H1 (cell line): ENCODE data around the gene RHBDD1. TPM values are rescaled to one million over a fixed set of nuclear protein-coding genes. Genes with fewer than 3 reads are reported as not detected.

Source experiments
- CTCF ChIA-PET: fragments of 300-600 bp; sonication (Branson Sonifier 250); formaldehyde crosslinking; loops from one replicate; lab custom pipeline; 2021; ENCODE audit not compliant: partially characterized antibody; lab: Charles Lee
- POLR2A ChIA-PET: fragments of 300-600 bp; sonication (Branson Sonifier 250); formaldehyde crosslinking; loops from one replicate; lab custom pipeline; 2021; ENCODE audit warnings: inconsistent platforms; ENCODE audit not compliant: partially characterized antibody; lab: Charles Lee
- DNase-seq, 2 experiments: peaks; one replicate each; pipeline versions ENCODE4 v3.0.0 to v3.0.0-alpha.2; 2010 to 2022; ENCODE audit warnings: low spot score in 2 of 2, low read depth in 1 of 2, mixed read lengths in 1 of 2
- FAIRE-seq: peaks from 2 replicates; lab custom pipeline; 2011; peaks lifted over from hg19 to GRCh38; lab: Jason Lieb, UNC
- H2AFZ ChIP-seq: 2 replicates; pipeline ENCODE4 v1.8.1; 2012; ENCODE audit warnings: low read length, inconsistent platforms
- H2AK5ac ChIP-seq: 2 replicates; pipeline ENCODE4 v1.6.1; 2013; ENCODE audit warnings: low read depth, low read length
- H2BK120ac ChIP-seq: replicated peaks from 2 replicates; pipeline ENCODE3; 2013; ENCODE audit warnings: low read depth, low read length, inconsistent platforms
- H2BK12ac ChIP-seq: 2 replicates; pipeline ENCODE4 v1.6.1; 2013; ENCODE audit warnings: low read depth, low read length
- H2BK15ac ChIP-seq: 2 replicates; pipeline ENCODE4 v1.6.1; 2013; ENCODE audit warnings: low read length
- H2BK20ac ChIP-seq: 2 replicates; pipeline ENCODE4 v1.6.1; 2013; ENCODE audit warnings: low read length
- H2BK5ac ChIP-seq: 2 replicates; pipeline ENCODE4 v1.6.1; 2013; ENCODE audit warnings: low read depth, low read length
- H3K14ac ChIP-seq: 2 replicates; pipeline ENCODE4 v1.6.1; 2013; ENCODE audit warnings: inconsistent platforms; ENCODE audit not compliant: insufficient read length
- H3K18ac ChIP-seq: 2 replicates; pipeline ENCODE4 v1.6.1; 2013; ENCODE audit warnings: low read length; ENCODE audit errors: extremely low read depth
- H3K23ac ChIP-seq: 2 replicates; pipeline ENCODE4 v1.6.1; 2013; ENCODE audit warnings: inconsistent platforms; ENCODE audit not compliant: insufficient read length
- H3K23me2 ChIP-seq: 2 replicates; pipeline ENCODE4 v1.6.1; 2013; ENCODE audit warnings: low read depth, low read length
- H3K27ac ChIP-seq: 2 replicates; pipeline ENCODE4 v1.6.1; 2011; ENCODE audit warnings: low read depth, low read length, inconsistent platforms
- H3K27me3 ChIP-seq, 4 experiments: replicated peaks in 1 of 4; 1 replicate in 1 of 4; 2 replicates in 3 of 4; pipeline versions ENCODE4 v1.6.1 to v1.8.1; 2011 to 2013; ENCODE audit warnings: low read length in 3 of 4, mild to moderate bottlenecking in 3 of 4, inconsistent platforms in 2 of 4, mixed read lengths in 2 of 4, moderate library complexity in 1 of 4; ENCODE audit not compliant: control insufficient read depth in 3 of 4, insufficient read depth in 3 of 4; ENCODE audit errors: extremely low read depth in 1 of 4
- H3K36me3 ChIP-seq, 4 experiments: 2 replicates each; pipeline versions ENCODE4 v1.6.1 to v1.8.1; 2011 to 2013; ENCODE audit warnings: mild to moderate bottlenecking in 4 of 4, low read length in 3 of 4, moderate library complexity in 2 of 4, control low read depth in 1 of 4, inconsistent platforms in 1 of 4; ENCODE audit not compliant: insufficient read depth in 4 of 4, control insufficient read depth in 2 of 4
- H3K4ac ChIP-seq: replicated peaks from 2 replicates; pipeline ENCODE3; 2013; ENCODE audit warnings: low read length, low read depth, mixed read lengths, inconsistent platforms; ENCODE audit not compliant: insufficient read length
- H3K4me1 ChIP-seq, 4 experiments: replicated peaks in 1 of 4; 1 replicate in 1 of 4; 2 replicates in 3 of 4; pipeline versions ENCODE4 v1.6.1 to v1.8.1; 2011 to 2013; ENCODE audit warnings: low read length in 3 of 4, inconsistent platforms in 2 of 4, mixed read lengths in 1 of 4; ENCODE audit not compliant: insufficient read depth in 4 of 4, control insufficient read depth in 3 of 4
- H3K4me2 ChIP-seq, 2 experiments: 2 replicates each; pipeline versions ENCODE4 v1.6.1 to v1.8.1; 2011 to 2013; ENCODE audit warnings: low read depth in 2 of 2, low read length in 2 of 2, control low read depth in 1 of 2, inconsistent platforms in 1 of 2, mild to moderate bottlenecking in 1 of 2; ENCODE audit not compliant: insufficient read depth in 1 of 2
- H3K4me3 ChIP-seq, 4 experiments: fragments of 200-600, 300-600 bp in 1 of 4; sonication (generic), shearing (Covaris generic), sonication (Bioruptor Twin) in 1 of 4; 2 replicates each; pipeline versions ENCODE4 v1.5.1 to v1.8.1; 2011 to 2016; ENCODE audit warnings: low read length in 4 of 4, low read depth in 3 of 4, control low read depth in 2 of 4, inconsistent platforms in 2 of 4, mild to moderate bottlenecking in 2 of 4, mixed read lengths in 1 of 4, moderate library complexity in 1 of 4; ENCODE audit not compliant: insufficient read depth in 2 of 4; ENCODE audit errors: extremely low read depth in 1 of 4
- H3K56ac ChIP-seq: replicated peaks from 2 replicates; pipeline ENCODE3; 2013; ENCODE audit warnings: low read depth, mild to moderate bottlenecking, mixed read lengths, low read length, inconsistent platforms; ENCODE audit not compliant: insufficient read length
- H3K79me1 ChIP-seq: 2 replicates; pipeline ENCODE4 v1.6.1; 2013; ENCODE audit warnings: low read depth, low read length, control low read depth
- H3K79me2 ChIP-seq, 2 experiments: 2 replicates each; pipeline versions ENCODE4 v1.6.1 to v1.8.1; 2012 to 2013; ENCODE audit warnings: low read length in 2 of 2, mild to moderate bottlenecking in 2 of 2, inconsistent platforms in 1 of 2; ENCODE audit not compliant: insufficient read depth in 2 of 2, control insufficient read depth in 1 of 2
- H3K9ac ChIP-seq, 4 experiments: replicated peaks in 1 of 4; 1 replicate in 1 of 4; 2 replicates in 3 of 4; pipeline versions ENCODE4 v1.6.1 to v1.8.1; 2011 to 2013; ENCODE audit warnings: low read depth in 3 of 4, low read length in 3 of 4, control low read depth in 2 of 4, mild to moderate bottlenecking in 2 of 4, moderate library complexity in 2 of 4, inconsistent platforms in 1 of 4; ENCODE audit errors: extremely low read depth in 1 of 4
- H3K9me3 ChIP-seq, 2 experiments: 2 replicates each; pipeline versions ENCODE4 v1.6.1 to v1.8.1; 2012 to 2013; ENCODE audit warnings: mild to moderate bottlenecking in 2 of 2, moderate library complexity in 2 of 2, control low read depth in 1 of 2, inconsistent platforms in 1 of 2, low read depth in 1 of 2, low read length in 1 of 2, mixed read lengths in 1 of 2; ENCODE audit not compliant: insufficient read depth in 2 of 2
- H4K20me1 ChIP-seq, 2 experiments: replicated peaks in 1 of 2; 2 replicates each; pipeline versions ENCODE3 to v1.8.1; 2011 to 2013; ENCODE audit warnings: inconsistent platforms in 2 of 2, low read length in 2 of 2, mild to moderate bottlenecking in 1 of 2; ENCODE audit not compliant: insufficient read depth in 2 of 2, control insufficient read depth in 1 of 2
- H4K5ac ChIP-seq: 2 replicates; pipeline ENCODE4 v1.6.1; 2013; ENCODE audit warnings: low read length, low read depth, mixed read lengths, inconsistent platforms; ENCODE audit not compliant: insufficient read length
- H4K8ac ChIP-seq: 2 replicates; pipeline ENCODE4 v1.8.0; 2013; ENCODE audit warnings: mild to moderate bottlenecking, moderate library complexity, low read length, inconsistent platforms; ENCODE audit not compliant: insufficient read depth; ENCODE audit errors: extremely low read depth
- H4K91ac ChIP-seq: replicated peaks from 2 replicates; pipeline ENCODE3; 2013; ENCODE audit warnings: low read length, mixed read lengths, inconsistent platforms; ENCODE audit not compliant: insufficient read length
- ATF2 ChIP-seq: IDR thresholded peaks from 2 replicates; pipeline ENCODE4 v1.6.1; 2012; ENCODE audit warnings: low read length, inconsistent platforms
- BRCA1 ChIP-seq: IDR thresholded peaks from 2 replicates; pipeline ENCODE4 v1.6.1; 2012; ENCODE audit warnings: low read depth, low read length, improper control_type of control experiment
- CHD1 ChIP-seq: IDR thresholded peaks from 2 replicates; pipeline ENCODE4 v1.6.1; 2012; ENCODE audit warnings: low read depth, low read length, improper control_type of control experiment
- EP300 ChIP-seq, 2 experiments: IDR thresholded peaks; 1 replicate in 1 of 2; 2 replicates in 1 of 2; pipeline ENCODE4 v1.6.1; 2011 to 2012; ENCODE audit warnings: low read depth in 2 of 2, low read length in 2 of 2, mild to moderate bottlenecking in 2 of 2, borderline replicate concordance in 1 of 2, inconsistent platforms in 1 of 2, moderate library complexity in 1 of 2
- GABPA ChIP-seq: IDR thresholded peaks from 2 replicates; pipeline ENCODE4 v1.6.1; 2011; ENCODE audit warnings: mild to moderate bottlenecking, low read length, moderate library complexity, borderline replicate concordance; ENCODE audit not compliant: insufficient read depth
- JUND ChIP-seq: IDR thresholded peaks from 2 replicates; pipeline ENCODE4 v1.6.1; 2011; ENCODE audit warnings: mild to moderate bottlenecking, improper control_type of control experiment, low read length
- MAFK ChIP-seq: IDR thresholded peaks from 2 replicates; pipeline ENCODE4 v1.6.1; 2012; ENCODE audit warnings: low read depth, mild to moderate bottlenecking, improper control_type of control experiment, low read length
- MAX ChIP-seq: IDR thresholded peaks from 2 replicates; pipeline ENCODE4 v1.6.1; 2012; ENCODE audit warnings: inconsistent platforms
- RNF2 ChIP-seq: fragments of 200-900, 300-1000 bp; sonication (generic); IDR thresholded peaks from 2 replicates; pipeline ENCODE4 v1.7.1; 2016; ENCODE audit warnings: borderline replicate concordance, low read depth, mild to moderate bottlenecking, antibody characterized with exemption, low read length; ENCODE audit not compliant: poor library complexity, severe bottlenecking; ENCODE audit errors: missing control alignments
- SIN3A ChIP-seq, 2 experiments: IDR thresholded peaks in 1 of 2; conservative IDR thresholded peaks in 1 of 2; 2 replicates each; pipeline ENCODE4 v1.6.1; 2011 to 2012; ENCODE audit warnings: low read length in 2 of 2, improper control_type of control experiment in 1 of 2, low read depth in 1 of 2, mild to moderate bottlenecking in 1 of 2
- YY1 ChIP-seq: IDR thresholded peaks from 2 replicates; pipeline ENCODE4 v1.6.1; 2011; ENCODE audit warnings: low read depth, mild to moderate bottlenecking, low read length
- WGBS, 2 experiments: shearing (Covaris generic) in 1 of 2; methylation state at CpG; one replicate each; pipeline versions ENCODE4 v1.1.6 to v1.1.7; 2013 to 2015; ENCODE audit warnings: low lambda C conversion rate in 2 of 2, mixed read lengths in 2 of 2, inconsistent platforms in 1 of 2, low coverage in 1 of 2, missing lambda C conversion rate in 1 of 2; ENCODE audit not compliant: insufficient replicate concordance in 2 of 2, insufficient coverage in 1 of 2, insufficient read length in 1 of 2; ENCODE audit errors: extremely low coverage in 1 of 2, missing lambda C conversion rate in 1 of 2; 5-methylcytosine and 5-hydroxymethylcytosine counted together
- polyA plus RNA-seq, 7 experiments: library from polyadenylated mRNA; depleted of rRNA in 3 of 7; stranded (reverse) in 5 of 7; unstranded in 2 of 7; fragments of >200 nt in 5 of 7; fragments of 200-250 nt in 2 of 7; gene quantifications; 1 replicate in 5 of 7; 2 replicates in 1 of 7; 4 replicates in 1 of 7; pipeline versions ENCODE4 v1.2.1 to v1.2.3, GENCODE V29; 2011 to 2013; ENCODE audit warnings: missing spikeins in 2 of 7, mixed read lengths in 2 of 7
- total RNA-seq: library from RNA; stranded (reverse); fragmentation: NEBNext Ultra II Directional; extraction: Animal tissue kit (Norgen Biotek cat#: 25700); gene quantifications from 2 replicates; pipeline ENCODE4 v1.2.1, GENCODE V29; 2021

Gene RHBDD1
- total and polyA plus RNA-seq, 2 of the 8 experiments (the other 6 are each of a cell fraction or from before 2014, with no cell fraction given): 10.5 to 23.1 TPM

GRCh38 chr2:226932443-226932842 is 96.6 kb downstream of the RHBDD1 start:
- no peaks in the 10 kb centered on the region for H3K79me1 ChIP-seq
- no peak overlapping the region for H3K4me3 ChIP-seq
- H3K4me2 ChIP-seq: no peak overlapping the region
- H3K4ac ChIP-seq: no peak overlapping the region
- ChIA-PET CTCF (interaction anchor here (0.6 to 0.7 kb wide), 2 partner anchors 97 to 128 kb away, joined by 3 read pairs; no protein-coding TSS in a partner anchor), POLR2A (no interaction called here)
- no peaks in the 10 kb centered on the region for H3K23me2 ChIP-seq
- no peaks in the 10 kb centered on the region for H3K9me3 ChIP-seq
- H4K20me1 ChIP-seq: no peaks in the 10 kb centered on the region
- DNase-seq (no peak), FAIRE-seq (no peak)
- no peak overlapping the region for H4K5ac ChIP-seq
- H3K36me3 ChIP-seq: no peaks in the 10 kb centered on the region
- H3K23ac ChIP-seq: no peak overlapping the region
- H2BK5ac ChIP-seq: no peak overlapping the region
- H3K56ac ChIP-seq: no peak overlapping the region
- no peak overlapping the region for H2BK12ac ChIP-seq
- H3K14ac ChIP-seq: no peak overlapping the region
- WGBS, 2 experiments: 86% methylated on average over 5 of the region's 5 CpGs; no CpG with 5 or more reads in 1 of the 2 experiments
- H4K8ac ChIP-seq: no peak overlapping the region
- no peaks in the 10 kb centered on the region for H3K79me2 ChIP-seq
- H2AFZ ChIP-seq: no peak overlapping the region
- no peak overlapping the region for H3K27ac ChIP-seq
- no peak overlapping the region for H3K18ac ChIP-seq
- no peak overlapping the region for H4K91ac ChIP-seq
- no peak overlapping the region for H2AK5ac ChIP-seq
- peak overlapping the region in 1 of 4 experiments; percentile 1; a peak in 1 of 7 replicates for H3K9ac ChIP-seq
- no peak overlapping the region for H2BK120ac ChIP-seq
- H2BK15ac ChIP-seq: no peak overlapping the region
- 0 out of 7 replicates have a peak, but pooled peaks cover 0 to 2% (median 0%) of the 10 kb centered on the region in 4 experiments for H3K4me1 ChIP-seq
- no peak overlapping the region for H2BK20ac ChIP-seq
- no peaks in the 10 kb centered on the region for H3K27me3 ChIP-seq
- no peak for TF ChIP-seq RNF2
- TF ChIP-seq MAFK: no peak
- TF ChIP-seq YY1: no peak
- no peak for TF ChIP-seq CHD1
- TF ChIP-seq JUND: no peak
- no peak for TF ChIP-seq SIN3A (conservative IDR thresholded peaks at IDR 0.05 in 1 of 2, IDR thresholded peaks at IDR 0.05 in 1 of 2; ENCODE audit: low read depth in 1 of 2, low read length in 2 of 2)
- TF ChIP-seq GABPA: no peak
- TF ChIP-seq MAX: no peak
- no peak for TF ChIP-seq ATF2
- no peak for TF ChIP-seq BRCA1
- no peak for TF ChIP-seq EP300 (IDR thresholded peaks at IDR 0.05; ENCODE audit: borderline replicate concordance in 1 of 2, low read depth in 2 of 2, low read length in 2 of 2)
